Measurements from ENCODE around the gene LAIR2.
"Not testable (repeated sequence)": the region's sequence is repeated elsewhere in the genome, so short reads cannot be mapped to it uniquely, and the experiment has no call there.

LAIR2 gene

DNA sequence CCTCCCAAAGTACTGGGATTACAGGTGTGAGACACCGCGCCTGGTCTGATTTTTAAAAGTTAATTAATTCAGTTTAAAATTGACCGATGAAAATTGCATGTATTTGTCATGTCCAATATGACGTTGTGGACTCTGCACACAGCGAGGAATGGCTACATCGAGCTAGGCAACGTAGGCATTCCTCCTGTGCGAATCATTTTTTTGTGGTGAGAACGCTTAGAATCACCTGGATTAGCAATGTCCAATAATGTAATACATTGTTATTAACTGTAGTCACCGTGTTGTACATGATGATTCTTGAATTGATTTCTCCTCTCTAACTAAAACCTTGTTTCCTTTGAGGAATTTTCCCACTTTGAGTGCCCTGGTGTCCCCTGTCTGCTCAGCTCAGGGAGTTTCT lies 3.4 kb downstream of the LAIR2 start:
- H3K4me3 ChIP-seq (ENCODE audit: low read length), result no peak overlapping the region
- TF ChIP-seq, protein P1, sequence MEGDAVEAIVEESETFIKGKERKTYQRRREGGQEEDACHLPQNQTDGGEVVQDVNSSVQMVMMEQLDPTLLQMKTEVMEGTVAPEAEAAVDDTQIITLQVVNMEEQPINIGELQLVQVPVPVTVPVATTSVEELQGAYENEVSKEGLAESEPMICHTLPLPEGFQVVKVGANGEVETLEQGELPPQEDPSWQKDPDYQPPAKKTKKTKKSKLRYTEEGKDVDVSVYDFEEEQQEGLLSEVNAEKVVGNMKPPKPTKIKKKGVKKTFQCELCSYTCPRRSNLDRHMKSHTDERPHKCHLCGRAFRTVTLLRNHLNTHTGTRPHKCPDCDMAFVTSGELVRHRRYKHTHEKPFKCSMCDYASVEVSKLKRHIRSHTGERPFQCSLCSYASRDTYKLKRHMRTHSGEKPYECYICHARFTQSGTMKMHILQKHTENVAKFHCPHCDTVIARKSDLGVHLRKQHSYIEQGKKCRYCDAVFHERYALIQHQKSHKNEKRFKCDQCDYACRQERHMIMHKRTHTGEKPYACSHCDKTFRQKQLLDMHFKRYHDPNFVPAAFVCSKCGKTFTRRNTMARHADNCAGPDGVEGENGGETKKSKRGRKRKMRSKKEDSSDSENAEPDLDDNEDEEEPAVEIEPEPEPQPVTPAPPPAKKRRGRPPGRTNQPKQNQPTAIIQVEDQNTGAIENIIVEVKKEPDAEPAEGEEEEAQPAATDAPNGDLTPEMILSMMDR (conservative IDR thresholded peaks at IDR 0.05; ENCODE audit: low read length), result no peak
- DNase-seq (ENCODE audit: low read depth), result no peak

DNA sequence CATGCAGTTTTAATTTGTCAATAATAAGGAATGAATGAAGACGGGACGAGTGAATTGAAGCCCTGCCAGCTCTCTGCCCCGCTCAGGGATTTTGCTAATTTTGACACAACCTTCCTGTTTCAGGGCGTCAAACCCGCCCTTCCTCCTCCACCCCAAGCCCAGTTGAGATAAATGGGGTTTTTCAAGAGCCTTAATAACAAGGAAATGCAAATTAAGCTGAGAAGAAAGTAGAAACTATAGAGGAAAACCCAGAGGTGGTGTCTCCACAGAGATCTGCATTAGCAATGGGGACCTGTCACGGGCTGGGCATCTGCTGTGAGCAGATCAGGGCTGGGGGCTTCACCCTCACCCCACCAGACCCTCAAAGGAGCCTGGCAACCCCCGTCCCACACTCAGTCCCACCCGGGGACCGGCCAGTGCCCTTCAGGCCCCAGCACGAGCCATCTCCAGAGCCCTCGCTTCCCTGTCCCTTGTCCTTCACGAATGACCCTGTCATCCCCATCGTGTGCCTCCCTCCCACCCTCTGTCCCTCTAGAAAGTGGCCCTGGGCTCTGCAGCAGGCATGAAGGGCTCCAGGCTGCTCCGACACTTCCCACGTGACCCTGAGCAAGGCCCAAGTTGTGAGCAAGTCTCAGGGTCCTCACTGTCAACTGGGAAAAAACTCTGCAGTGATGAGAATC lies 4.5 kb downstream of the LAIR2 start:
- H3K4me3 ChIP-seq (ENCODE audit: low read length); DNase-seq (ENCODE audit: low read depth): not testable (repeated sequence)

DNA sequence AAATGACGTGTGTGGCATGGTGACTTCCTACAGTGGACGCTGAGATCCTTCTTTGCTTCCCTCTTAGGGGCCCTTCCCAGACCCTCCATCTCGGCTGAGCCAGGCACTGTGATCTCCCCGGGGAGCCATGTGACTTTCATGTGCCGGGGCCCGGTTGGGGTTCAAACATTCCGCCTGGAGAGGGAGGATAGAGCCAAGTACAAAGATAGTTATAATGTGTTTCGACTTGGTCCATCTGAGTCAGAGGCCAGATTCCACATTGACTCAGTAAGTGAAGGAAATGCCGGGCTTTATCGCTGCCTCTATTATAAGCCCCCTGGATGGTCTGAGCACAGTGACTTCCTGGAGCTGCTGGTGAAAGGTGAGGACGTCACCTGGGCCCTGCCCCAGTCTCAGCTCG lies 5.2 kb downstream of the LAIR2 start:
- no peak overlapping the region for H3K4me3 ChIP-seq (ENCODE audit: low read length)
- TF ChIP-seq, protein P1 (conservative IDR thresholded peaks at IDR 0.05; ENCODE audit: low read length), result no peak
- no peak for DNase-seq (ENCODE audit: low read depth)

DNA sequence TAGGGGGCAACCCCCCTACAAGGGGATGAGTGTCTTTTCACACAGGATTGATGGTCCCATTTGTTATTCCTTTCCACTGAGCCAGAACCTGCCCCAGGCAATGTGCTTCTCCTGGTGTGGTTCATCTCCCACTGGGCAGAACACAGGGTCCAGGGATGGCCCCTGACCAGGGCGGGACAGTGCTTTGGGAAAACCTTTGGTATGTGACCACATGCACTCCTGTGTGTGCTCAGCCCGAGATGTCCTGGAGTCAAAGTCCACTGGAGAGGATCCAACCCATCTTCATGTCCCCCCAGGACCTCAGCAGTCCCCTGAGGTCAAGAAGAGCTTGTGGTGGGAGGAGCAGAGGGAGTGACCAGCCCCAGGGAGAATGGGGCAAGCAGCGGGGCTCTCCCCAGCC lies 5.9 kb downstream of the LAIR2 start:
- not testable (repeated sequence) for H3K4me3 ChIP-seq (ENCODE audit: low read length); DNase-seq (ENCODE audit: low read depth)

DNA sequence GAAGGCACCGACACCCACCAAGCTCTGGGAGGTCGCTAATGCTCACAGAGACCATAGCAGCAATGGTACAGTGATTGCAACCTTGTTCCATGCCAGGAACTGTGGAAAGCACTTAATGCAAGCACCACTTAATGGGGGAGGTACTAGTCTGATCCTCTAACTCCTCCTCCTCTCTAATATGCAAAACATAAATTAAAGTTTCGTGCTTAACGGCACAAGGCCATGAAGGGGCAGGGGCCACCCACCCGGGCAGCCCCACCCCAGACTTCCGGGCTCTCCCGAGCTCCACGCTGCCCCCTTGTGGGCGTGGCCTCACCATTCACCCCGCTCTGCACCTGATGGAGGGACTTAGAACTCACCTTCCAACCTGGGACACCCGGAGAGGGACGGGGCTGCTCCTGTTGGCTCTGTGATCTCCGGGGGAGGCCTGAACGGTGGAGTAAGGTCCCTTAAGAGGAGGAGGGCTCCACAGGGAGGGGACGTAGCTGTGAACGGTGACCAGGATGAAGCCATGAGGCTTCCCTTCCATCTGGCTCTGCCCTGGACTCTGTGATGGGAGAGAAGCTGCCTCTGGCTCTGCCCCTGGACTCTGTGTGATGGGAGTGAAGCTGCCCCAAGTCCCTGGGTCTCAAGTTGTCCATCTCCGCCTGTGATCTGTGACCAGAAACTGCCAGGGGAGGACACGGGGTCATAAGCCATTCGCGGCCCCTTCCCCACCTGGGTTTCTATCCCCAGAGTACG lies 6.7 kb downstream of the LAIR2 start:
- not testable (repeated sequence) for H3K4me3 ChIP-seq (ENCODE audit: low read length); DNase-seq (ENCODE audit: low read depth)

DNA sequence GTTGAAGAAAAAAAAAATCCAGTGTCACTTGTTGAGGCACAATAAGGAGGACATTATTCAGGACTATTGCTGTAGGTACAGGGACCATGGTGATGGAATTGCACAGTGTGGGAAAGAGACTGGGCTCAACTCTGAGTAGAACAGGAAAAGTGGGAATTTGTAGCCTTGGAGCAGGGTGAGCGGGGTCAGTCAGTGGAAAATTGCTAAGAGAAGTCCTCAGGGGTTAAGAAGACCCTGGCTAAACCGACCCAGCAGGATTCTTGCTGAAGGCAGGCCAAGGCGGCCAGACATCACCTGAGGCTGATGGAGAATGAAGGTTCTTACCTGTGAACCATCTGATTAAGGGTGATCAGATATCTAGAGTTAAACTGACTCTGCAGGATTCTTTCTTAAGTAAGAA lies 12.5 kb downstream of the LAIR2 start:
- no peak overlapping the region for H3K4me3 ChIP-seq (ENCODE audit: low read length)
- TF ChIP-seq, protein P1 (conservative IDR thresholded peaks at IDR 0.05; ENCODE audit: low read length), result no peak
- no peak for DNase-seq (ENCODE audit: low read depth)

DNA sequence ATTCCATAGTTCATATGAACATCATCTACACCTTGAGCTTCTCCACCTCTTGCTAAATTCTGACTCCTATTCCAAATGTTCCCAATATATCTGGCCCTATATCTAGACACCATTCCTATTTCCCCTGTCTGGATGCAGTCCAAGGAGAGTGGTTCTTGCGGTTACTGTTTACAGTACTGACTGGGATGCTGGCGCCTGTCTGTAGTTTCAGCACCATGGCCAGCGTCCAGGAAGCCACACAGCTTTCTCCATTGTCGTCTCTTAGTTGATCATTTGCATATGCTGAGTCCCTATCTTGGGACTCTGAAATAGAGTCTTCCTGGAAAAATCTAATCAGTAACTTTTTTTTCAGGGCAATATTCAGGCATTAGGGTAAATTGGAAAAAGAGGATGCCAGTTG lies 14.9 kb downstream of the LAIR2 start:
- DNase-seq (ENCODE audit: low read depth), result peak; percentile 1
- no peak overlapping the region for H3K4me3 ChIP-seq (ENCODE audit: low read length)
- TF ChIP-seq, protein P1 (conservative IDR thresholded peaks at IDR 0.05; ENCODE audit: low read length), result no peak

DNA sequence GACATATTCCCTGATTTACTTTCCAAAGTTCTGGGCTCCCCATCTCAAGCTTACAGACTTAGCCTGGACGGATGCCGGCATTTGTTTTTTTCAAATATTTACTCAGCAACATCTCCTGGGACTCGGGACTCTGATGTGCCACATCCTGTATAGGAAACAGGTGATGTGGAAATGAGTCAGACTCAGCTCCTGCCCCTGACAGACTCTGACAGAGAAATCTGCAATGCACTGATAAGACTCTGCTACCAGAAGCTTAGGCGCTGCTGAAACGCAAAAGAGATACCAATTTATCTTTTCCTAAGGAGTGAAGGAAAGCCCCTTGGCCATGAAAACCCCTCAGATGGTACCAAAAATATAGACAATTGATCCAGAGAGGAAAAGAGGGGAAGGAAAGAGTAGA lies 16.2 kb downstream of the LAIR2 start:
- TF ChIP-seq, protein P1 (conservative IDR thresholded peaks at IDR 0.05; ENCODE audit: low read length), result no peak
- DNase-seq (ENCODE audit: low read depth), result no peak
- H3K4me3 ChIP-seq (ENCODE audit: low read length), result no peak overlapping the region

Measured in AG10803 (cell line).